OCI-LY3 (cell line): Measurements from ENCODE around the gene FAM117A.

Source experiments
- EZH2phosphoT487 ChIP-seq: fragments of 200-600 bp; shearing (Covaris generic); IDR thresholded peaks from 2 replicates; pipeline ENCODE4 v1.6.1; 2018; ENCODE audit warnings: antibody characterized with exemption, mixed run types, low read depth
- TF ChIP-seq, protein P1 (sequence below): fragments of 200-600, 300-600 bp; sonication (generic); IDR thresholded peaks from 2 replicates; pipeline ENCODE4 v1.5.1; 2014; ENCODE audit warnings: antibody characterized with exemption, low read length, low read depth

DNA sequence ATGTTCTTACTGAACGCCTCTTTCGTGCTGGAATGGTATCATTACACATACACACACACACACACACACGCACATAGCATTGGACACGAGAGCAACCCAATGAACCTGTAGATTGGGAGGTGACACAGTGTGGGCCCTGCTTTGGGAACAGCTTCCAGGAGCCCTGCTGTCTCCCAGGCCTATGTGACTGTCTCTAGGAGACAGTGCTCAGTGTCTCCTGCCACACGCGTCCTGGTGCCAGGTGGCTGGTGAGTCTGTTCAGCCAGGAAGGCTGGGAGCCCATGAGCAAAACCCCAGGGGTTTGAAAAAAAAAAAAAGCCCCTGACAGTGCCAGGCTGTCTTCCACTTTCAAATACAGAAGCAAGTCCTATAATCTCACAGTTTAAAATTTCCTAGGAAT, 83.6 kb downstream of the FAM117A start:
- TF ChIP-seq, protein P1, sequence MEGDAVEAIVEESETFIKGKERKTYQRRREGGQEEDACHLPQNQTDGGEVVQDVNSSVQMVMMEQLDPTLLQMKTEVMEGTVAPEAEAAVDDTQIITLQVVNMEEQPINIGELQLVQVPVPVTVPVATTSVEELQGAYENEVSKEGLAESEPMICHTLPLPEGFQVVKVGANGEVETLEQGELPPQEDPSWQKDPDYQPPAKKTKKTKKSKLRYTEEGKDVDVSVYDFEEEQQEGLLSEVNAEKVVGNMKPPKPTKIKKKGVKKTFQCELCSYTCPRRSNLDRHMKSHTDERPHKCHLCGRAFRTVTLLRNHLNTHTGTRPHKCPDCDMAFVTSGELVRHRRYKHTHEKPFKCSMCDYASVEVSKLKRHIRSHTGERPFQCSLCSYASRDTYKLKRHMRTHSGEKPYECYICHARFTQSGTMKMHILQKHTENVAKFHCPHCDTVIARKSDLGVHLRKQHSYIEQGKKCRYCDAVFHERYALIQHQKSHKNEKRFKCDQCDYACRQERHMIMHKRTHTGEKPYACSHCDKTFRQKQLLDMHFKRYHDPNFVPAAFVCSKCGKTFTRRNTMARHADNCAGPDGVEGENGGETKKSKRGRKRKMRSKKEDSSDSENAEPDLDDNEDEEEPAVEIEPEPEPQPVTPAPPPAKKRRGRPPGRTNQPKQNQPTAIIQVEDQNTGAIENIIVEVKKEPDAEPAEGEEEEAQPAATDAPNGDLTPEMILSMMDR, result no peak
- TF ChIP-seq EZH2phosphoT487, result no peak
